Activated naive CD8-positive, alpha-beta T cell treated with anti-CD3 and anti-CD28 coated beads for 36 hours (primary cell): ENCODE measurements around the gene NECTIN1. TPM values are rescaled to one million over a fixed set of nuclear protein-coding genes. Genes with fewer than 3 reads are reported as not detected.

Source experiments
- DNase-seq: peaks from one replicate; pipeline ENCODE4 v3.0.0; 2021
- H3K27ac Mint-ChIP-seq: one replicate; pipeline ENCODE4 v1.8.0; 2022; ENCODE audit warnings: mild to moderate bottlenecking, moderate library complexity, mixed read lengths
- H3K27me3 Mint-ChIP-seq: one replicate; pipeline ENCODE4 v1.8.0; 2022; ENCODE audit warnings: mild to moderate bottlenecking, mixed read lengths
- H3K36me3 Mint-ChIP-seq: one replicate; pipeline ENCODE4 v1.8.0; 2021; ENCODE audit warnings: mild to moderate bottlenecking, mixed read lengths
- H3K4me1 Mint-ChIP-seq: one replicate; pipeline ENCODE4 v1.8.0; 2021; ENCODE audit warnings: mixed read lengths
- H3K4me3 Mint-ChIP-seq: one replicate; pipeline ENCODE4 v1.8.0; 2022; ENCODE audit warnings: mild to moderate bottlenecking, moderate library complexity, mixed read lengths
- H3K9me3 Mint-ChIP-seq: one replicate; pipeline ENCODE4 v1.8.0; 2022; ENCODE audit warnings: mixed read lengths
- total RNA-seq, 2 experiments: library from RNA; stranded (reverse); gene quantifications; one replicate each; pipeline ENCODE4 v1.2.3, GENCODE V29; 2021

The NECTIN1 gene
- total RNA-seq, 2 experiments from 2014 or later, result 3.2 to 3.7 TPM

GRCh38 chr11:119627286-119627685, 101.7 kb downstream of the NECTIN1 start:
- no peak for DNase-seq
- no peak overlapping the region for H3K4me3 Mint-ChIP-seq
- H3K36me3 Mint-ChIP-seq, result no peaks in the 10 kb centered on the region
- H3K9me3 Mint-ChIP-seq, result no peaks in the 10 kb centered on the region
- no peak overlapping the region for H3K27ac Mint-ChIP-seq
- H3K27me3 Mint-ChIP-seq, result peaks cover 12% of the 10 kb centered on the region
- H3K4me1 Mint-ChIP-seq, result no peaks in the 10 kb centered on the region

GRCh38 chr11:119626871-119627270, 102.1 kb downstream of the NECTIN1 start:
- Mint-ChIP-seq H3K9me3 (no peaks in the 10 kb centered on the region), H3K4me1 (no peaks in the 10 kb centered on the region), H3K36me3 (no peaks in the 10 kb centered on the region), H3K27me3 (peaks cover 12% of the 10 kb centered on the region), H3K27ac (no peak overlapping the region), H3K4me3 (no peak overlapping the region)
- no peak for DNase-seq

- H3K4me3 Mint-ChIP-seq, result no peak overlapping the region
- H3K36me3 Mint-ChIP-seq, result no peaks in the 10 kb centered on the region
- no peaks in the 10 kb centered on the region for H3K4me1 Mint-ChIP-seq
- peaks cover 12% of the 10 kb centered on the region for H3K27me3 Mint-ChIP-seq
- H3K27ac Mint-ChIP-seq, result no peak overlapping the region
- no peak for DNase-seq
- no peaks in the 10 kb centered on the region for H3K9me3 Mint-ChIP-seq
Measured at GRCh38 chr11:119626197-119626841, 102.7 kb downstream of the NECTIN1 start.

- no peak overlapping the region for H3K27ac Mint-ChIP-seq
- H3K27me3 Mint-ChIP-seq, result peaks cover 15% of the 10 kb centered on the region
- H3K9me3 Mint-ChIP-seq, result no peaks in the 10 kb centered on the region
- H3K4me3 Mint-ChIP-seq, result no peak overlapping the region
- no peak for DNase-seq
- H3K36me3 Mint-ChIP-seq, result no peaks in the 10 kb centered on the region
- H3K4me1 Mint-ChIP-seq, result no peaks in the 10 kb centered on the region
Measured at GRCh38 chr11:119625206-119625978, 103.6 kb downstream of the NECTIN1 start.

GRCh38 chr11:119624629-119625028, 104.4 kb downstream of the NECTIN1 start:
- DNase-seq, result no peak
- no peak overlapping the region for H3K4me3 Mint-ChIP-seq
- H3K27ac Mint-ChIP-seq, result no peak overlapping the region
- no peaks in the 10 kb centered on the region for H3K4me1 Mint-ChIP-seq
- no peaks in the 10 kb centered on the region for H3K9me3 Mint-ChIP-seq
- no peaks in the 10 kb centered on the region for H3K36me3 Mint-ChIP-seq
- peaks cover 16% of the 10 kb centered on the region for H3K27me3 Mint-ChIP-seq

- H3K4me3 Mint-ChIP-seq, result no peak overlapping the region
- H3K4me1 Mint-ChIP-seq, result no peaks in the 10 kb centered on the region
- H3K9me3 Mint-ChIP-seq, result no peaks in the 10 kb centered on the region
- H3K36me3 Mint-ChIP-seq, result no peaks in the 10 kb centered on the region
- no peak for DNase-seq
- H3K27me3 Mint-ChIP-seq, result peaks cover 16% of the 10 kb centered on the region
- H3K27ac Mint-ChIP-seq, result no peak overlapping the region
Measured at GRCh38 chr11:119624102-119624615, 104.8 kb downstream of the NECTIN1 start.

GRCh38 chr11:119623682-119624081, 105.3 kb downstream of the NECTIN1 start:
- Mint-ChIP-seq H3K9me3 (no peaks in the 10 kb centered on the region), H3K4me3 (no peak overlapping the region), H3K4me1 (no peaks in the 10 kb centered on the region), H3K36me3 (no peaks in the 10 kb centered on the region), H3K27me3 (peaks cover 16% of the 10 kb centered on the region), H3K27ac (no peak overlapping the region)
- no peak for DNase-seq

- H3K27ac Mint-ChIP-seq, result no peak overlapping the region
- H3K27me3 Mint-ChIP-seq, result peaks cover 16% of the 10 kb centered on the region
- H3K4me3 Mint-ChIP-seq, result no peak overlapping the region
- no peaks in the 10 kb centered on the region for H3K4me1 Mint-ChIP-seq
- DNase-seq, result no peak
- no peaks in the 10 kb centered on the region for H3K36me3 Mint-ChIP-seq
- no peaks in the 10 kb centered on the region for H3K9me3 Mint-ChIP-seq
Measured at GRCh38 chr11:119622454-119623143, 106.4 kb downstream of the NECTIN1 start.

- no peaks in the 10 kb centered on the region for H3K9me3 Mint-ChIP-seq
- H3K27ac Mint-ChIP-seq, result no peak overlapping the region
- peaks cover 2% of the 10 kb centered on the region for H3K4me1 Mint-ChIP-seq
- no peaks in the 10 kb centered on the region for H3K36me3 Mint-ChIP-seq
- no peak for DNase-seq
- H3K4me3 Mint-ChIP-seq, result no peak overlapping the region
- H3K27me3 Mint-ChIP-seq, result peaks cover 13% of the 10 kb centered on the region
Measured at GRCh38 chr11:119619665-119620064, 109.3 kb downstream of the NECTIN1 start.

- Mint-ChIP-seq H3K4me3 (no peak overlapping the region), H3K27me3 (peaks cover 11% of the 10 kb centered on the region), H3K27ac (no peak overlapping the region), H3K9me3 (no peaks in the 10 kb centered on the region), H3K36me3 (no peaks in the 10 kb centered on the region), H3K4me1 (peaks cover 2% of the 10 kb centered on the region)
- no peak for DNase-seq
Measured at GRCh38 chr11:119618208-119618909, 110.6 kb downstream of the NECTIN1 start.

- H3K4me1 Mint-ChIP-seq, result peaks cover 2% of the 10 kb centered on the region
- no peak overlapping the region for H3K27ac Mint-ChIP-seq
- H3K9me3 Mint-ChIP-seq, result no peaks in the 10 kb centered on the region
- H3K36me3 Mint-ChIP-seq, result no peaks in the 10 kb centered on the region
- H3K4me3 Mint-ChIP-seq, result no peak overlapping the region
- DNase-seq, result no peak
- peaks cover 5% of the 10 kb centered on the region for H3K27me3 Mint-ChIP-seq
Measured at GRCh38 chr11:119617340-119617713, 111.7 kb downstream of the NECTIN1 start.

- no peak overlapping the region for H3K4me3 Mint-ChIP-seq
- DNase-seq, result no peak
- H3K9me3 Mint-ChIP-seq, result no peaks in the 10 kb centered on the region
Measured at GRCh38 chr11:119616586-119617339, 112.2 kb downstream of the NECTIN1 start.

GRCh38 chr11:119615882-119616196, 113.2 kb downstream of the NECTIN1 start:
- Mint-ChIP-seq H3K4me1 (peaks cover 2% of the 10 kb centered on the region), H3K27ac (no peak overlapping the region)

More at GRCh38 chr11:119616586-119617339, 112.2 kb downstream of the NECTIN1 start:
- no peak overlapping the region for H3K27ac Mint-ChIP-seq
- H3K4me1 Mint-ChIP-seq, result peaks cover 2% of the 10 kb centered on the region
- H3K27me3 Mint-ChIP-seq, result peaks cover 5% of the 10 kb centered on the region
- no peaks in the 10 kb centered on the region for H3K36me3 Mint-ChIP-seq

More at GRCh38 chr11:119615882-119616196, 113.2 kb downstream of the NECTIN1 start:
- Mint-ChIP-seq H3K36me3 (no peaks in the 10 kb centered on the region), H3K27me3 (peaks cover 5% of the 10 kb centered on the region), H3K4me3 (no peak overlapping the region), H3K9me3 (no peaks in the 10 kb centered on the region)
- no peak for DNase-seq
